Loucy (cell line): ENCODE results near the gene ZNF530.
A peak's percentile ranks its signal among the peaks of the same experiment; 100 is the strongest.

Source experiments
- H2AFZ ChIP-seq: fragments of 200-600 bp; sonication (generic); 2 replicates; pipeline ENCODE4 v1.6.0; 2016; ENCODE audit warnings: antibody characterized with exemption, mild to moderate bottlenecking, low read length, moderate library complexity
- H3F3A ChIP-seq: fragments of 200-600 bp; 2 replicates; pipeline ENCODE4 v1.6.0; 2016; ENCODE audit warnings: antibody characterized with exemption, low read depth, mild to moderate bottlenecking
- H3K27me3 ChIP-seq: fragments of 200-600 bp; sonication (generic); 2 replicates; pipeline ENCODE4 v1.6.1; 2014; ENCODE audit warnings: low read length, mild to moderate bottlenecking; ENCODE audit not compliant: insufficient read depth, poor library complexity, severe bottlenecking
- H3K36me3 ChIP-seq: fragments of 200-600 bp; sonication (generic); 2 replicates; pipeline ENCODE4 v1.6.1; 2016; ENCODE audit warnings: low read length; ENCODE audit not compliant: insufficient read depth
- H3K4me1 ChIP-seq: fragments of 200-600 bp; sonication (generic); 2 replicates; pipeline ENCODE4 v1.5.1; 2014; ENCODE audit warnings: low read length, mild to moderate bottlenecking; ENCODE audit not compliant: insufficient read depth, poor library complexity, severe bottlenecking
- H3K4me2 ChIP-seq: fragments of 200-600 bp; sonication (generic); 2 replicates; pipeline ENCODE4 v1.6.0; 2014; ENCODE audit warnings: antibody characterized with exemption, low read length, low read depth, mild to moderate bottlenecking; ENCODE audit not compliant: poor library complexity, severe bottlenecking
- H3K4me3 ChIP-seq: fragments of 200-600 bp; sonication (generic); 2 replicates; pipeline ENCODE4 v1.5.1; 2014; ENCODE audit warnings: low read length, mild to moderate bottlenecking, mixed read lengths; ENCODE audit not compliant: poor library complexity, severe bottlenecking
- H3K79me2 ChIP-seq: fragments of 200-600 bp; sonication (generic); 2 replicates; pipeline ENCODE4 v1.6.1; 2014; ENCODE audit warnings: low read length; ENCODE audit not compliant: insufficient read depth
- H3K9ac ChIP-seq: fragments of 200-600 bp; sonication (generic); 2 replicates; pipeline ENCODE4 v1.6.0; 2014; ENCODE audit warnings: mild to moderate bottlenecking, low read depth, low read length, moderate library complexity; ENCODE audit not compliant: poor library complexity, severe bottlenecking
- H3K9me2 ChIP-seq: fragments of 200-600 bp; sonication (generic); replicated peaks from 2 replicates; pipeline ENCODE4 v1.6.1; 2016; ENCODE audit warnings: low read depth, low read length, mixed read lengths
- H3K9me3 ChIP-seq: fragments of 200-600 bp; sonication (generic); 2 replicates; pipeline ENCODE4 v1.6.1; 2014; ENCODE audit warnings: mild to moderate bottlenecking, antibody characterized with exemption, low read length, low read depth; ENCODE audit not compliant: insufficient read depth
- H4K20me1 ChIP-seq: fragments of 200-600 bp; sonication (generic); 2 replicates; pipeline ENCODE4 v1.6.0; 2014; ENCODE audit warnings: antibody characterized with exemption, low read length, mild to moderate bottlenecking; ENCODE audit not compliant: insufficient read depth, poor library complexity, severe bottlenecking
- EZH2phosphoT487 ChIP-seq: fragments of 200-600 bp; IDR thresholded peaks from 2 replicates; pipeline ENCODE4 v1.6.1; 2018; ENCODE audit warnings: antibody characterized with exemption, mild to moderate bottlenecking, moderate library complexity, borderline replicate concordance
- TF ChIP-seq, protein P1 (sequence below): fragments of 200-600 bp; sonication (generic); conservative IDR thresholded peaks from 2 replicates; pipeline ENCODE4 v1.5.1; 2014; ENCODE audit warnings: mild to moderate bottlenecking, antibody characterized with exemption, low read length

Gene ZNF530

DNA sequence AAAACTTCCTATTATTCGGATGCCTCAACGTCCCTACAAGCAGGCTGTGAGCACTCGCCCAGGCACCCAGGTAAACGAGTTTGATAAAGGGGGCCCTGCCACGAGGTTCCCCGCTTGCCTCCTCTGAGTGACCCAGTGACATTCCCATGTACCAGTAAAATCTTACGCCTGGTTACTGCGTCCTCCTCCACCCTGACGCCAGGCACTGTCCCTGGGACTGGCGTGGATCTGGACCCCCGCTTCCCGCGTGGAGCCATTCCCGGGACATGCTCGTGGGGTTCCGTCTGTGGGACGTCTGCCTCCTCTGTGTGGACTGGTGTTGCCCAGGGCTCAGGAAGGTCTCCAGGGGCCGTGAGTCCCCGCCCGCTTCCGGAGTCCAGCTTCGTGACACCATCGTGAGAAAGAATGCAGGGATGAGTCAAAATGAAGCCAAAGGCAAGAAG is 39.6 kb upstream of the ZNF530 start:
- Histone ChIP-seq H4K20me1 (peaks cover 17% of the 10 kb centered on the region), H3K4me2 (no peak overlapping the region), H3K4me3 (peak overlapping the region; percentile 79), H3K27me3 (no peaks in the 10 kb centered on the region), H3K4me1 (peaks cover 14% of the 10 kb centered on the region), H3K9me3 (peaks cover 13% of the 10 kb centered on the region; the same call in 1 of the 2 replicates), H3K9me2 (no peaks in the 10 kb centered on the region), H3K9ac (no peak overlapping the region), H3K36me3 (peaks cover 8% of the 10 kb centered on the region; the same call in 1 of the 2 replicates), H3F3A (no peaks in the 10 kb centered on the region), H2AFZ (0 out of 2 replicates have a peak overlapping the region, but pooled peaks have one; percentile 21), H3K79me2 (peaks cover 29% of the 10 kb centered on the region)
- TF ChIP-seq, protein P1, sequence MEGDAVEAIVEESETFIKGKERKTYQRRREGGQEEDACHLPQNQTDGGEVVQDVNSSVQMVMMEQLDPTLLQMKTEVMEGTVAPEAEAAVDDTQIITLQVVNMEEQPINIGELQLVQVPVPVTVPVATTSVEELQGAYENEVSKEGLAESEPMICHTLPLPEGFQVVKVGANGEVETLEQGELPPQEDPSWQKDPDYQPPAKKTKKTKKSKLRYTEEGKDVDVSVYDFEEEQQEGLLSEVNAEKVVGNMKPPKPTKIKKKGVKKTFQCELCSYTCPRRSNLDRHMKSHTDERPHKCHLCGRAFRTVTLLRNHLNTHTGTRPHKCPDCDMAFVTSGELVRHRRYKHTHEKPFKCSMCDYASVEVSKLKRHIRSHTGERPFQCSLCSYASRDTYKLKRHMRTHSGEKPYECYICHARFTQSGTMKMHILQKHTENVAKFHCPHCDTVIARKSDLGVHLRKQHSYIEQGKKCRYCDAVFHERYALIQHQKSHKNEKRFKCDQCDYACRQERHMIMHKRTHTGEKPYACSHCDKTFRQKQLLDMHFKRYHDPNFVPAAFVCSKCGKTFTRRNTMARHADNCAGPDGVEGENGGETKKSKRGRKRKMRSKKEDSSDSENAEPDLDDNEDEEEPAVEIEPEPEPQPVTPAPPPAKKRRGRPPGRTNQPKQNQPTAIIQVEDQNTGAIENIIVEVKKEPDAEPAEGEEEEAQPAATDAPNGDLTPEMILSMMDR, result no peak

DNA sequence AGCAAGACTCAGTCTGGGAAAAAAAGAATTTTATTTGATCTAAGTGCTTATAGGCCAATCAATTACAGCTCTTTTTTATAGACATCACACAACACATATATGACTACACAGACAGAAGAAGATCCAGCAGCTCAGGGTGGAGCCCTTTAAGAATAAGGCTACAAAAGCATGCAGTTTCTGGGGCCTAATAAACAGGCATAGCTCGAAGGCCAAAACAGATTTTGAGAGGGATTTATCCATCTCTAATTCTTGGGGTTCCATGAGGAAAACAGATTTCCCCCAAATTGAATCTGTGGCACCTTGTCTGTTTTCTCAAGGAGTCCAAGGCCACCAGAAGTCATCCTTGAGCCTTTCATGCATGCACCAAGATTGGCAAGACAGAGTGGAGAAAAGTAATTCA is 36.1 kb upstream of the ZNF530 start:
- Histone ChIP-seq H2AFZ (no peak overlapping the region), H3K79me2 (peaks cover 10% of the 10 kb centered on the region), H4K20me1 (peaks cover 5% of the 10 kb centered on the region), H3K9me2 (no peaks in the 10 kb centered on the region), H3K4me2 (no peak overlapping the region), H3K27me3 (no peaks in the 10 kb centered on the region), H3F3A (no peaks in the 10 kb centered on the region), H3K4me1 (peaks cover 4% of the 10 kb centered on the region), H3K4me3 (no peak overlapping the region), H3K9ac (no peak overlapping the region), H3K36me3 (no peaks in the 10 kb centered on the region), H3K9me3 (peaks cover 45% of the 10 kb centered on the region; the same call in 1 of the 2 replicates)
- TF ChIP-seq, protein P1, result no peak
- TF ChIP-seq EZH2phosphoT487, result no peak

DNA sequence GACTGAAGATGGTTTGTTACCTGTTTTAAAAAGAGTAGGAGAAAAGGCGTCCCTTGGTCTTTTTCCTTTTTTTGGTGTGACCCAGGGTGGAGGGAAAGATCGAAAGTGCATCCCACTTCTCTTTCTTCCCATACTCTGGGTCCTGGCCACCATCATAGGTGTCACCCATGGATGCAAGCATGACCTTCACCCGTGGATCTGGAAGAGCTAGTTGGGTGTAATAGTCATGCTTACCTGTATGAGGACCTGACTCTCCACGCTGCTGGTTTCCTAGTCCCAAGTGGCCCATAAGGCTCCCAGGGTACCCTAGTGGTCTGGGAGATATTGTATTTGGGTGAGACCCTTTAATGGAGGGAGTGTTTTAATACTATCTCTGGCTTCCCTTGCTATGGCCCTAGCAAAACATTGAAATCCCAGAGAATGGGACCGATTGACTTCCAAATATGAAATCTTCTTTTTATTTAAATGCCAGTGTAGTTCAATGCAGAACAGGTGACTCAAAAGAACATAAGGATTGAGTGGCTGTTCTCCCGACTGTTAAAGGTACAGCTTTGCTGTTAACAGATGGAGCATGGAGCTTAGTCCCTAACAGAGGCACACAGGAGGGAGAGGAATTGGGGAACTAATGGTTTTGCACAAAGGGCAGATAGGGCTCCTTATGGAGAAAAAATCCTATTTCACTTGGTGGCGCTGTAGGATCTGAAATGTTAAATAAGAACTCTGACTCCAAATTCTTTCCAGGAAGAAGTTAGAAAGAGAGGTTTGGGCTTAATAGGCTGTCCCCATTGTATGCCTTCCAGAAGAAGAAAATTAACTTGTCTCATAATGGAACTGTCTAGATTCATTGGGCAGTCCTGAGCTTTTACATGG is 33.1 kb upstream of the ZNF530 start:
- Histone ChIP-seq H3K4me3 (no peak overlapping the region), H3K9ac (no peak overlapping the region), H3F3A (no peaks in the 10 kb centered on the region), H4K20me1 (no peaks in the 10 kb centered on the region), H3K27me3 (no peaks in the 10 kb centered on the region), H3K9me2 (no peaks in the 10 kb centered on the region), H3K9me3 (peaks cover 62% of the 10 kb centered on the region; the same call in 1 of the 2 replicates), H3K4me2 (no peak overlapping the region), H2AFZ (no peak overlapping the region), H3K79me2 (no peaks in the 10 kb centered on the region), H3K36me3 (no peaks in the 10 kb centered on the region), H3K4me1 (no peaks in the 10 kb centered on the region)
- TF ChIP-seq, protein P1, result peak; percentile 21; the same call in 1 of the 2 replicates
- no peak for TF ChIP-seq EZH2phosphoT487
